ENCODE data around the gene KLHL36. TPM values are rescaled to one million over a fixed set of nuclear protein-coding genes. Genes with fewer than 3 reads are reported as not detected.

Gene KLHL36
- polyA plus RNA-seq, 3 donors from 2014 or later = 18.0 to 28.0 (median 20.7) TPM

DNA sequence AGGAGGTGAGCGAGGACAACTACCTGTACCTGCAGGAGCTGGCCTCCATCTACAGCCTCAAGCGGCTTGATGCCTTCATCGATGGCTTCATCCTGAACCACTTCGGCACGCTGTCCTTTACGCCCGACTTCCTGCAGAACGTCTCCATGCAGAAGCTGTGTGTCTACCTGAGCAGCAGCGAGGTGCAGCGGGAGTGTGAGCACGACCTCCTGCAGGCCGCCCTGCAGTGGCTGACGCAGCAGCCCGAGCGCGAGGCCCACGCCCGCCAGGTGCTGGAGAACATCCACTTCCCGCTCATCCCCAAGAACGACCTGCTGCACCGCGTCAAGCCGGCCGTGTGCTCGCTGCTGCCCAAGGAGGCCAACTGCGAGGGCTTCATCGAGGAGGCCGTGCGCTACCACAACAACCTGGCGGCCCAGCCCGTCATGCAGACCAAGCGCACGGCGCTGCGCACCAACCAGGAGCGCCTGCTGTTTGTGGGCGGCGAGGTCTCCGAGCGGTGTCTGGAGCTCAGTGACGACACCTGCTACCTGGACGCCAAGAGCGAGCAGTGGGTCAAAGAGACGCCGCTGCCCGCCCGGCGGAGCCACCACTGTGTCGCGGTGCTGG lies 9.0 kb downstream of the KLHL36 start:
- no peak overlapping the region for H3K27ac Mint-ChIP-seq
- no peak for DNase-seq
- peaks cover 0 to 2% (median 1%) of the 10 kb centered on the region in 3 donors for H3K27me3 Mint-ChIP-seq (ENCODE audit: low read depth in 3 of 3)
- peaks cover 3 to 40% (median 6%) of the 10 kb centered on the region in 3 donors for H3K36me3 Mint-ChIP-seq
- peaks cover 16 to 17% of the 10 kb centered on the region in 2 donors for H3K4me1 Mint-ChIP-seq
- H3K9me3 Mint-ChIP-seq = no peaks in the 10 kb centered on the region
- H3K4me3 Mint-ChIP-seq = no peak overlapping the region

DNA sequence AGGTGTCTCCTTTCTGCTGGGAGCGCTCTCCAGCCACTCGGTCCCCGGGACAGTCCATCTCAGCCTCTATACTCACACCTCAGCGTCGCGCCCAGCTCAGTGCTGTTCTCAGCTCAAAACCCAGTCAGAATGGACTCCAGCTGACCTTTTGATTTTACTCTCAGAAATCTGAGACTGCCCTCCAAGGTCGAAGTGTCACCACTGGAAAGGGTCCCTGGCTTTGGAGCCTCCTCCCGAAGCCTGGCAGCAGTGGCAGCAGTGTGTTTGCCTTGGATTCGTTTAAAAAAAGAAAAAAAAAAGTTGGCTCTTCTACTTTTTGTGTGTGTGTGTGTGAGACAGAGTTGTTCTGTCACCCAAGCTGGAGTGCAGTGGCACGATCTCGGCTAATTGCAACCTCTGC lies 10.4 kb downstream of the KLHL36 start:
- Mint-ChIP-seq H3K4me3 (no peak overlapping the region), H3K27me3 (ENCODE audit: low read depth in 3 of 3) (peaks cover 0 to 2% (median 1%) of the 10 kb centered on the region in 3 donors), H3K9me3 (no peaks in the 10 kb centered on the region), H3K4me1 (peaks cover 6 to 11% of the 10 kb centered on the region in 2 donors), H3K36me3 (peaks cover 6 to 43% (median 10%) of the 10 kb centered on the region in 3 donors), H3K27ac (no peak overlapping the region)
- DNase-seq = no peak

DNA sequence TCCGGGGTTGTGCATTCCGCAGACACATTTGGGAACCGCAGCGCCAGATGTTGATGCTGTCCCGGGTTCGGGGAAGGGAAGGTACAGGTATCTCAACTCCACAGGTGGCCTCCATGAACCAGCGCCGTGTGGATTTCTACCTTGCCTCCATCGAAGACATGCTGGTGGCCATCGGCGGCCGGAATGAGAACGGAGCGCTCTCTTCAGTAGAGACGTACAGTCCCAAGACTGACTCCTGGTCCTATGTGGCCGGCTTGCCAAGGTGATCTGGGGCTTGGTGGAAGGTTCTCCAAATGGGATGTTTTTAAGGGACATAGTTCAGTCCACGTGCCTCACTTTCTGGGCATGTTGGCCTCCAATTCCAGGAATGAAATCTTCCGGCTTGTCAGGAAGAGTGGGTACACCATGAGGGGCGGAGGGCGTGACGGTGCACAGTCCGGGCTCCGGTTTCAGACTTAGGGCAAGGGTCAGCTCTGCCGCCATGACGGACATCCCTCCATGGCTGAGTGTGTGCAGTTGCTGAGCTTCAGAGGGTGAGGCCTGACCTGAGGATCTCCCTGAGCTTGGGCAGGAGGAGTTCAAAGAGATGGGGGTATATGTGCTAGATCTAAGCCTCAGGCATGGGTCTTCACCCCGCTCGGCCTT lies 11.5 kb downstream of the KLHL36 start:
- Mint-ChIP-seq H3K9me3 (no peaks in the 10 kb centered on the region), H3K36me3 (peaks cover 8 to 49% (median 14%) of the 10 kb centered on the region in 3 donors), H3K27ac (no peak overlapping the region), H3K4me1 (peaks cover 5 to 11% of the 10 kb centered on the region in 2 donors), H3K4me3 (no peak overlapping the region), H3K27me3 (ENCODE audit: low read depth in 3 of 3) (peaks cover 0 to 2% (median 1%) of the 10 kb centered on the region in 3 donors)
- DNase-seq = no peak

GRCh38 chr16:84660973-84661372 lies 12.7 kb downstream of the KLHL36 start:
- Mint-ChIP-seq H3K4me3 (no peak overlapping the region), H3K4me1 (peaks cover 0 to 9% of the 10 kb centered on the region in 2 donors), H3K27ac (no peak overlapping the region), H3K36me3 (peaks cover 4 to 51% (median 14%) of the 10 kb centered on the region in 3 donors), H3K27me3 (ENCODE audit: low read depth in 3 of 3) (peaks cover 0 to 2% (median 1%) of the 10 kb centered on the region in 3 donors), H3K9me3 (no peaks in the 10 kb centered on the region)
- no peak for DNase-seq

- Mint-ChIP-seq H3K4me1 (peaks cover 0 to 9% of the 10 kb centered on the region in 2 donors), H3K36me3 (peaks cover 4 to 55% (median 14%) of the 10 kb centered on the region in 3 donors), H3K4me3 (no peak overlapping the region), H3K27ac (no peak overlapping the region), H3K9me3 (no peaks in the 10 kb centered on the region), H3K27me3 (ENCODE audit: low read depth in 3 of 3) (peaks cover 0 to 2% (median 1%) of the 10 kb centered on the region in 3 donors)
- no peak for DNase-seq
These were observed 13.2 kb downstream of the KLHL36 start for GRCh38 chr16:84661418-84662060.

GRCh38 chr16:84662471-84662870 lies 14.2 kb downstream of the KLHL36 start:
- peaks cover 0 to 2% (median 1%) of the 10 kb centered on the region in 3 donors for H3K27me3 Mint-ChIP-seq (ENCODE audit: low read depth in 3 of 3)
- DNase-seq = no peak
- no peaks in the 10 kb centered on the region for H3K9me3 Mint-ChIP-seq
- no peak overlapping the region for H3K4me3 Mint-ChIP-seq
- H3K27ac Mint-ChIP-seq = no peak overlapping the region
- H3K4me1 Mint-ChIP-seq = peaks cover 0 to 9% of the 10 kb centered on the region in 2 donors
- H3K36me3 Mint-ChIP-seq = peaks cover 4 to 55% (median 14%) of the 10 kb centered on the region in 3 donors

GRCh38 chr16:84663433-84664101 lies 15.3 kb downstream of the KLHL36 start:
- no peak for DNase-seq
- Mint-ChIP-seq H3K4me3 (no peak overlapping the region), H3K36me3 (peaks cover 4 to 48% (median 10%) of the 10 kb centered on the region in 3 donors), H3K9me3 (no peaks in the 10 kb centered on the region), H3K27me3 (ENCODE audit: low read depth in 3 of 3) (peaks cover 0 to 1% (median under 1%) of the 10 kb centered on the region in 3 donors), H3K27ac (no peak overlapping the region), H3K4me1 (peaks cover 0 to 3% of the 10 kb centered on the region in 2 donors)

DNA sequence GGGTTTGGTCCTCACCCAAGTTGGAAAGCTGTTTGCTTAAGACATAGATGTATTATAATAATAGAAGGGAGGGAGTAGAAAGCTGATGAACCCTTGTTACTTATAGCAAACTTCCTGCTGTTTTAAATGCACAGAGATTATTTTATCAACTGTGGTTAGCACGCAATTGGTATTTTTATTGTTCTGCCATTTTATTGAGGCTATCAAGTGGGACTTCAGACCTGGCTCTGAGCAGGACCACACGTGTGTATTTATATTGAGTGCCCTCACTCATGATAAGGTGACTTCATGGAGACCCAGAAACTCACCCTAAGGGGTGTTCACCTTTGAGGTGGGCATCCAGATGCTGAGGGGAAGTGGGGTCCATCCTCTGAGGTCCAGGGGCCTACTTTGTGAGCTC lies 17.0 kb downstream of the KLHL36 start:
- Mint-ChIP-seq H3K4me3 (no peak overlapping the region), H3K27ac (no peak overlapping the region), H3K9me3 (no peaks in the 10 kb centered on the region), H3K4me1 (no peaks in the 10 kb centered on the region), H3K27me3 (ENCODE audit: low read depth in 3 of 3) (peaks cover 0 to 1% (median 0%) of the 10 kb centered on the region in 3 donors), H3K36me3 (peaks cover 4 to 35% (median 10%) of the 10 kb centered on the region in 3 donors)
- DNase-seq = no peak

DNA sequence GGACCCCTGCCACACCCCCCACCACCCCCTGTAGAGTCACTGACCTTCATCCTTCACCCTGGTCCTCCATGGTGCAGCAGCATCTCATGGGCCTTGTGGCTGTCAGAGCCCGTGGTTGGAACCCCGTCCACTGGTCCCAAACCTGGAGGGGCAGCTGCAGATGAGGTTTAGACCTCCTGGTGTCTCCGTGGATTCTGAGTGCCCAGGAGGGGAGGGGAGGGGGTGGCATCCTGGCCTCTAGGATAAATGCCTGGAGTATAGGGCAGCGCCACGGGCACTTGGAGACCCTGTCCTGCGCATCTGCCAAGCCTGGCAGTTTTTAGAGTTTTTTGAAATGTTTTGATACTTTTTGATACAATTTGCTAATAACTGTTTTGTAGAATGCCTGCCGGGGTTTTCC lies 17.5 kb downstream of the KLHL36 start:
- no peak for DNase-seq
- H3K4me1 Mint-ChIP-seq = no peaks in the 10 kb centered on the region
- H3K36me3 Mint-ChIP-seq = peaks cover 4 to 35% (median 10%) of the 10 kb centered on the region in 3 donors
- no peak overlapping the region for H3K4me3 Mint-ChIP-seq
- H3K9me3 Mint-ChIP-seq = no peaks in the 10 kb centered on the region
- no peak overlapping the region for H3K27ac Mint-ChIP-seq
- H3K27me3 Mint-ChIP-seq (ENCODE audit: low read depth in 3 of 3) = peaks cover 0 to 1% (median 0%) of the 10 kb centered on the region in 3 donors

DNA sequence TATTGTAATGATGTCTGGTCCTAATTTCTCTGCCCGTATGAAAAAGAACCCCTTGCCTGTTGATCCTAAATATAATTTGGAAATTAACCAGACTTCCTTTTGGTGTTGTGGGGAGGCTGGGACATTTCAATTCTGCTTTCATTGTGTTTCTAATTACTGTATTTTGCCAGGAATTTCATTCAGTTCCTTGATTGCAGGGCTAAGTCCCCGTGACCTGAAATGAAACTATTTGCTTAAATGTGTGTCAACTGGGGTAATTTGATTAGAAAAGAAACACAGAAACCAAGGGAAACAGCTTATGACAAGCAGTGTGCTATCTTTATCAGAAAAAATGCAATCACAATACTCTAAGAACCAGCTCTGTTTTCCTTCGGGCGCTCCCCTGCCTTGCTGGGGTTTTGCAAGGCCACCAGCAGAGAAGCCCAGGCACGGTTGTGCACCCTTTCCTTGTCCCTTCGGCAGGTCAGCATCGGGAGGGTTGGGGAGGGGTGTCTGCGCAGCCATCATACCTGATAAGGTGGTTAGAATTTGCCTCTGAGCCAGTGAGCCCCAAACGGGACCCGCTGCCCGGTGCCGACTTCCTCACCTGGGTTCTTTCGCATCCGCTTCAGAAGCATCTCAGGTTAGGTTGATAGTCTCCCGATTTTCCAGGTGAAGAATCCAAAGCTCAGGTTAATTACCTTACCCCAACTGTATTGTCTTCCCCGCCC lies 19.4 kb downstream of the KLHL36 start:
- no peak for DNase-seq
- Mint-ChIP-seq H3K4me1 (peaks cover 0 to 4% of the 10 kb centered on the region in 2 donors), H3K27ac (no peak overlapping the region), H3K36me3 (peaks cover 4 to 20% (median 7%) of the 10 kb centered on the region in 3 donors), H3K9me3 (no peaks in the 10 kb centered on the region), H3K4me3 (no peak overlapping the region), H3K27me3 (ENCODE audit: low read depth in 3 of 3) (peaks cover 0 to 3% (median 2%) of the 10 kb centered on the region in 3 donors)

DNA sequence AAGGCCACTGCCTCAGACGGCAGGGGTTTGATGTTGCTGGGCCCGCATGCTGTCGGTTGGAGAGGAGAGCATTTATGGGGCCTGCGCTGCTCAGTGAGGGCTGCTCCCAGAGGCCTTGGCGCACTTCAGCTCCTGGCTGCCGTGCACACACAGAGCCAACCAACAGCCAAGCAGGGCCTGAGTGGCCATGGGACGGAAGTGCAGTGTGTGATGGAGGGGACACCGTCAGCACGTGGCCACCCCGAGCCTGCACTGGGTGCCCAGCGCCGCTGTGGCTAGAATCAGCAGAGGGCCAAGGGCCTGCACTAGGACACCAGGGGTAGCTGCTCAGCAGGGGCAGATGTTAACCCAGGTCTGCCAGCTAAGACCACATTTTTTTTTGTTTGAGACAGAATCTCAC lies 21.8 kb downstream of the KLHL36 start:
- Mint-ChIP-seq H3K9me3 (no peaks in the 10 kb centered on the region), H3K27ac (no peak overlapping the region), H3K4me3 (no peak overlapping the region), H3K27me3 (ENCODE audit: low read depth in 3 of 3) (peaks cover 0 to 3% (median 2%) of the 10 kb centered on the region in 3 donors), H3K4me1 (peaks cover 0 to 4% of the 10 kb centered on the region in 2 donors), H3K36me3 (peaks cover 0 to 13% (median 0%) of the 10 kb centered on the region in 3 donors)
- DNase-seq = no peak

- Mint-ChIP-seq H3K4me3 (no peak overlapping the region), H3K4me1 (peaks cover 0 to 4% of the 10 kb centered on the region in 2 donors)
These were observed 24.2 kb downstream of the KLHL36 start for GRCh38 chr16:84672276-84673202.

More at GRCh38 chr16:84672276-84673202, 24.2 kb downstream of the KLHL36 start:
- Mint-ChIP-seq H3K27me3 (ENCODE audit: low read depth in 3 of 3) (peaks cover 0 to 3% (median 2%) of the 10 kb centered on the region in 3 donors), H3K27ac (no peak overlapping the region), H3K36me3 (peaks cover 0 to 10% (median 0%) of the 10 kb centered on the region in 3 donors), H3K9me3 (no peaks in the 10 kb centered on the region)
- peak; percentile 67 to 73 (median 67) for DNase-seq
